GM12878 (cell line): ENCODE results near the gene PDGFC.

Experiments used
- CTCF ChIP-seq, 3 experiments: IDR thresholded peaks in 2 of 3; conservative IDR thresholded peaks in 1 of 3; 2 replicates each; pipeline ENCODE4 v1.5.1; 2011; ENCODE audit warnings: low read depth in 3 of 3, low read length in 3 of 3, mild to moderate bottlenecking in 3 of 3, control low read depth in 2 of 3, moderate library complexity in 2 of 3, inconsistent platforms in 1 of 3, mixed read lengths in 1 of 3; ENCODE audit not compliant: control insufficient read depth in 2 of 3, insufficient read depth in 1 of 3; ENCODE audit errors: extremely low read depth in 1 of 3
- EGR1 ChIP-seq, 2 experiments: IDR thresholded peaks; 1 replicate in 1 of 2; 2 replicates in 1 of 2; pipeline ENCODE4 v1.6.1; 2011 to 2012; ENCODE audit warnings: low read depth in 2 of 2, low read length in 2 of 2, borderline replicate concordance in 1 of 2, mild to moderate bottlenecking in 1 of 2, moderate library complexity in 1 of 2
- HDGF ChIP-seq: fragments of 450-650 bp; IDR thresholded peaks from 2 replicates; pipeline ENCODE4 v1.6.1; 2016; ENCODE audit warnings: antibody characterized with exemption
- MAX ChIP-seq: IDR thresholded peaks from 2 replicates; pipeline ENCODE4 v1.6.1; 2012; ENCODE audit warnings: low read depth, low read length, improper control_type of control experiment
- MXI1 ChIP-seq: fragments of 150-350 bp; IDR thresholded peaks from 2 replicates; pipeline ENCODE4 v1.6.1; 2011; ENCODE audit warnings: low read depth, mild to moderate bottlenecking, inconsistent platforms, low read length, improper control_type of control experiment
- PKNOX1 ChIP-seq: fragments of 450-650 bp; IDR thresholded peaks from 2 replicates; pipeline ENCODE4 v1.6.1; 2016; ENCODE audit warnings: mild to moderate bottlenecking
- RELA ChIP-seq: fragments of 450-650 bp; IDR thresholded peaks from 2 replicates; pipeline ENCODE4 v1.8.0; 2014; ENCODE audit warnings: borderline replicate concordance; ENCODE audit not compliant: partially characterized antibody
- RFX5 ChIP-seq: IDR thresholded peaks from 2 replicates; pipeline ENCODE4 v1.6.1; 2011; ENCODE audit warnings: low read depth, low read length, improper control_type of control experiment
- SIN3A ChIP-seq: IDR thresholded peaks from 2 replicates; pipeline ENCODE4 v1.6.1; 2012; ENCODE audit warnings: low read depth, low read length, improper control_type of control experiment
- SP1 ChIP-seq: IDR thresholded peaks from one replicate; pipeline ENCODE4 v1.6.1; 2011; ENCODE audit warnings: low read depth, low read length
- YY1 ChIP-seq: IDR thresholded peaks from 2 replicates; pipeline ENCODE4 v1.6.1; 2011; ENCODE audit warnings: low read depth, mild to moderate bottlenecking, low read length
- ZZZ3 ChIP-seq: IDR thresholded peaks from 2 replicates; pipeline ENCODE4 v1.6.1; 2011; ENCODE audit warnings: low read depth; ENCODE audit not compliant: control insufficient read depth, insufficient read length

DNA sequence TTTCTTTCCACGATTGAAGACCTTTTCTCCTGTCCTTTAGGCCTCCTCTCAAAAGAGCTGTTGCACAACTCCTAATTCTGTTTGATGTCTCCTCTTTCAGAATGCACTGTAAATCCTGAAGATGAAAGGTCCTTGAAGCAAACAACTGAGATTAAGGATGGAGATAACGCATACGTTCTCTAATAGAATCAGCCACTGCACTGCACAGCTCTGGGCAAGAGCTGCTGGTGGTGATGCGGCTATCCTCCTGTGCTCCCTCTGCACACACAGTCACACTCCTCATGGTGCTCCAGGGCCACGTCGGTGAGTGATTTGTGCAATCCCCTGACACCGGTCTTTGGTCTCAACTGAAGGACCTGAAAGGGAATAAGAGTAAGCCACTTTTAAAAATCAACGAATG lies 208.7 kb downstream of the PDGFC start:
- TF ChIP-seq CTCF (IDR thresholded peaks at IDR 0.05 in 2 of 3, conservative IDR thresholded peaks at IDR 0.05 in 1 of 3; ENCODE audit: control insufficient read depth in 2 of 3, extremely low read depth in 1 of 3, insufficient read depth in 1 of 3, low read depth in 3 of 3, low read length in 3 of 3) (no peak), YY1 (no peak), HDGF (no peak), PKNOX1 (no peak), SIN3A (no peak), RELA (no peak), ZZZ3 (no peak), EGR1 (IDR thresholded peaks at IDR 0.05; ENCODE audit: borderline replicate concordance in 1 of 2, low read depth in 2 of 2, low read length in 2 of 2) (no peak), MXI1 (no peak), RFX5 (no peak), MAX (no peak), SP1 (no peak)
